DND-41 (cell line): ENCODE results near the gene RAE1.

Experiments
- ATAC-seq: fragments of 200-7000 bp; cut with Tn5 transposase; 3 replicates; pipeline ENCODE4 v1.9.1; 2021; ENCODE audit warnings: low read depth; ENCODE audit not compliant: insufficient read depth
- DNase-seq: peaks from one replicate; pipeline ENCODE4 v3.0.0-alpha.2; 2020
- H2AFZ ChIP-seq: 2 replicates; pipeline ENCODE4 v1.6.0; 2012; ENCODE audit warnings: low read depth, low read length
- H3K27ac ChIP-seq: 2 replicates; pipeline ENCODE4 v1.5.1; 2012; ENCODE audit warnings: low read length, inconsistent platforms
- H3K27me3 ChIP-seq: fragments of 200-600 bp; sonication (generic); 2 replicates; pipeline ENCODE4 v1.6.0; 2012; ENCODE audit warnings: low read length, mild to moderate bottlenecking, inconsistent platforms; ENCODE audit not compliant: insufficient read depth, poor library complexity
- H3K36me3 ChIP-seq: 2 replicates; pipeline ENCODE4 v1.5.1; 2012; ENCODE audit warnings: low read length, inconsistent platforms; ENCODE audit not compliant: insufficient read depth
- H3K4me1 ChIP-seq: 2 replicates; pipeline ENCODE4 v1.5.1; 2012; ENCODE audit warnings: mild to moderate bottlenecking, low read length; ENCODE audit not compliant: insufficient read depth
- H3K4me2 ChIP-seq: 2 replicates; pipeline ENCODE4 v1.6.0; 2012; ENCODE audit warnings: mild to moderate bottlenecking, moderate library complexity, low read length, inconsistent platforms; ENCODE audit not compliant: insufficient read depth
- H3K4me3 ChIP-seq, 2 experiments: fragments of 200-600 bp in 1 of 2; shearing (Covaris generic) in 1 of 2; 2 replicates each; pipeline ENCODE4 v1.5.1; 2012 to 2016; ENCODE audit warnings: inconsistent platforms in 2 of 2, low read length in 2 of 2, mild to moderate bottlenecking in 2 of 2, low read depth in 1 of 2, moderate library complexity in 1 of 2
- H3K79me2 ChIP-seq: 2 replicates; pipeline ENCODE4 v1.6.0; 2012; ENCODE audit warnings: low read length, inconsistent platforms; ENCODE audit not compliant: insufficient read depth
- H3K9ac ChIP-seq: 2 replicates; pipeline ENCODE4 v1.6.0; 2012; ENCODE audit warnings: low read depth, mild to moderate bottlenecking, inconsistent platforms, low read length, moderate library complexity
- H3K9me3 ChIP-seq: 2 replicates; pipeline ENCODE4 v1.5.1; 2012; ENCODE audit warnings: low read length, moderate library complexity, mild to moderate bottlenecking, inconsistent platforms; ENCODE audit not compliant: insufficient read depth, severe bottlenecking
- H4K20me1 ChIP-seq: 2 replicates; pipeline ENCODE4 v1.6.0; 2012; ENCODE audit warnings: low read length; ENCODE audit not compliant: insufficient read depth
- EZH2 ChIP-seq: IDR thresholded peaks from 3 replicates; pipeline ENCODE4 v1.6.1; 2012; ENCODE audit warnings: borderline replicate concordance, low read depth, mild to moderate bottlenecking, moderate library complexity, low read length, inconsistent platforms; ENCODE audit not compliant: severe bottlenecking
- TF ChIP-seq, protein P1 (sequence below): IDR thresholded peaks from 2 replicates; pipeline ENCODE4 v1.5.1; 2012; ENCODE audit warnings: borderline replicate concordance, low read length, moderate library complexity, mild to moderate bottlenecking; ENCODE audit not compliant: poor library complexity, severe bottlenecking; ENCODE audit errors: extremely low read depth

Gene RAE1

DNA sequence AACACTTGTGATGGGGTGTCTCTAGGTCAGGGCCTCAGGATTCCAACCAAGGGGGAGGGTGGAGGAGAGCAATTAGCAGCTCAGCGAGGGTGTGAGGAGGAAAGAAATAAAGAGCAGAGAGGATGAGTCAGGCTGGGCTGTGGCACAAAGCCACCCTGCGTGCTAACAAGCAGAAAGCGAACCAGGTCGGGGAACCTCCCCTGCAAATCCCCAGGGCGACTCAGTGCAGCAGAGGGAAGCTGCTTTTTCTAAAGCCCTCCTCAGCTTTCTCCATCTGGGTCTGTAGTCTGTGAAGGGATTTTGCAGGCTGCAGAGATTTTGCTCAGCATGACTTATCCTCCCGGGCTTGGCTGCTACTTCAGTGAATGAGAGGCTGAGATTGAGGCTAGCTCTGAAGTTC lies 28.0 kb upstream of the RAE1 start:
- Histone ChIP-seq H3K36me3 (no peaks in the 10 kb centered on the region), H3K79me2 (no peaks in the 10 kb centered on the region), H3K27me3 (peaks cover 22% of the 10 kb centered on the region), H3K4me2 (no peak overlapping the region), H4K20me1 (0 out of 2 replicates have a peak, but pooled peaks cover 2% of the 10 kb centered on the region), H3K4me3 (no peak overlapping the region), H3K9me3 (no peaks in the 10 kb centered on the region), H3K4me1 (no peaks in the 10 kb centered on the region), H3K9ac (no peak overlapping the region), H3K27ac (no peak overlapping the region), H2AFZ (no peak overlapping the region)
- no peak for DNase-seq
- TF ChIP-seq, protein P1, sequence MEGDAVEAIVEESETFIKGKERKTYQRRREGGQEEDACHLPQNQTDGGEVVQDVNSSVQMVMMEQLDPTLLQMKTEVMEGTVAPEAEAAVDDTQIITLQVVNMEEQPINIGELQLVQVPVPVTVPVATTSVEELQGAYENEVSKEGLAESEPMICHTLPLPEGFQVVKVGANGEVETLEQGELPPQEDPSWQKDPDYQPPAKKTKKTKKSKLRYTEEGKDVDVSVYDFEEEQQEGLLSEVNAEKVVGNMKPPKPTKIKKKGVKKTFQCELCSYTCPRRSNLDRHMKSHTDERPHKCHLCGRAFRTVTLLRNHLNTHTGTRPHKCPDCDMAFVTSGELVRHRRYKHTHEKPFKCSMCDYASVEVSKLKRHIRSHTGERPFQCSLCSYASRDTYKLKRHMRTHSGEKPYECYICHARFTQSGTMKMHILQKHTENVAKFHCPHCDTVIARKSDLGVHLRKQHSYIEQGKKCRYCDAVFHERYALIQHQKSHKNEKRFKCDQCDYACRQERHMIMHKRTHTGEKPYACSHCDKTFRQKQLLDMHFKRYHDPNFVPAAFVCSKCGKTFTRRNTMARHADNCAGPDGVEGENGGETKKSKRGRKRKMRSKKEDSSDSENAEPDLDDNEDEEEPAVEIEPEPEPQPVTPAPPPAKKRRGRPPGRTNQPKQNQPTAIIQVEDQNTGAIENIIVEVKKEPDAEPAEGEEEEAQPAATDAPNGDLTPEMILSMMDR, result no peak
- TF ChIP-seq EZH2, result no peak
- ATAC-seq, result no peak

DNA sequence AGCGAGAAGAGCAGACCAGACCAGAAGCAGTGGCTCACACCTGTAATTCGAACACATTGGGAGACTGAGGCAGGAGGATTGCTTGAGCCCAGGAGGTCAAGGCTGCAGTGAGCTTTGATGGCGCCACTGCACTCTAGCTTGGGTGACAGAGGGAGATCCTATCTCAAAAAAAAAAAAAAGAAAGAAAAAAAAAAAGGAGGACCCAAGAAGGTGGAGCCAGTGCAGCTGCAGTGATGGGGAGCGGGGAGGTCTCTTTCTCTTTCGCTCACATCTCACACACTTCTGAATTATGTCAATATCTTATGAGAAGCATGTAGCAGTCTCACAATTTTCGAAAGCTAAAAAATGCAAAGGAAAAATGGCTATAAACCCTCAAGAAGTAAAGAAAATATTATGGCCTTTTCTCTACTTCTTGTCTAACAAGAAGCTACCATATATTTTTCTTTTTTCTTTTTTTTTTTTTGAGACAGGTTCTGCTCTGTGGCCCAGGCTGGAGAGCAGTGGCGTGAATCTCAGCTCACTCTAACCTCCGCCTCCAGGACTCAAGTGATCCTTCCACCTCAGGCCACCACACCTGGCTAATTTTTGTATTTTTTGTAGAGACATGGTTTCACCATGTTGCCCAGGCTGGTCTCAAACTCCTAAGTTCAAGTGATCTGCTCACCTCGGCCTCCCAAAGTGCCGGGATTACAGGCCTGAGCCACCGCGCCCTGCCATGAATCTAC lies 25.3 kb upstream of the RAE1 start:
- Histone ChIP-seq H3K79me2 (no peaks in the 10 kb centered on the region), H3K36me3 (no peaks in the 10 kb centered on the region), H3K9ac (no peak overlapping the region), H3K27me3 (peaks cover 18% of the 10 kb centered on the region), H3K9me3 (no peaks in the 10 kb centered on the region), H3K4me3 (no peak overlapping the region), H3K27ac (no peak overlapping the region), H2AFZ (no peak overlapping the region), H3K4me2 (no peak overlapping the region), H3K4me1 (no peaks in the 10 kb centered on the region), H4K20me1 (0 out of 2 replicates have a peak, but pooled peaks cover 2% of the 10 kb centered on the region)
- ATAC-seq, result no peak
- no peak for DNase-seq
- TF ChIP-seq, protein P1, result no peak
- no peak for TF ChIP-seq EZH2

DNA sequence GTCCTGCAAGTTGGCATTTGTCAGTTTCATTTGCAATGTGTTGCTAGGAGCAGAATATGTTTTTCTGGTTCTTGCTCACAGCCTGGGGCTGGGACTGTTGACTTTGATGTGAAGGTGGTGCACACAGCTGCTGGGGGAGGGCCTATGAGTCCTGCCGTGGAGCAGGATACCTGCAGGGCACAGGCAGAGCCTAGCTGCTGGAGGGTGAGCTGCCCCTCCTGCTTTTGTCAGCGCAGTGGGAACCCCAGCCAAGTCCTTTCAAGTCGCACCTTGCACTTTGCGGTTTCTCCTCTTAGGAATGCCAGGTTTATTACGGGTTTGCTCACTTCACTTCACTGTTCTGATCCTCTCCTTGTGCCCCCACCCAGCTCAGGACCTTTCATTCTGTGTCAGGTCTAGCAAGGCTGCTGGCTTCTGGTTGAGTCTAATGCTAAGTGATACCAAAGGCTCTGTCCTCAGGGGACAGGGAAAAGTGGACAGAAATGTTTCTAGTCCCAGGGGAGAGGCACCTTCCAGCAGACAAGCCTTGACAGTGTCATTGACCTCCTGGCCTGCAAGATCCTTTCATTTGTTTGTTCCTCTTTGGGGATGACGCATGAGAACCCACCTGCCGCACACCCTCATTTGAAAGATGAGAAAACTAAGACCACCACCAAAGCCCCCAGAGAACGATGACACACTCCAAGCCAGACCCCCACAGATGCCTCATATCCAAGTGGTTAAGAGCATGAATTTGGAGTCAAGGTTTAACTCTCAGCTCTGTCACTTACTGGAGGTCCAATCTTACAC lies 24.2 kb upstream of the RAE1 start:
- DNase-seq (no peak), ATAC-seq (0 out of 3 replicates have a peak, but pooled peaks have one; percentile 27)
- Histone ChIP-seq H3K4me2 (no peak overlapping the region), H4K20me1 (0 out of 2 replicates have a peak, but pooled peaks cover 2% of the 10 kb centered on the region), H3K4me1 (no peaks in the 10 kb centered on the region), H3K9me3 (no peaks in the 10 kb centered on the region), H3K27ac (no peak overlapping the region), H2AFZ (no peak overlapping the region), H3K9ac (no peak overlapping the region), H3K27me3 (peaks cover 17% of the 10 kb centered on the region), H3K79me2 (no peaks in the 10 kb centered on the region), H3K4me3 (no peak overlapping the region), H3K36me3 (no peaks in the 10 kb centered on the region)
- TF ChIP-seq, protein P1, result no peak
- TF ChIP-seq EZH2, result no peak
